ENCODE measurements around the gene ACTR3. TPM values are rescaled to one million over a fixed set of nuclear protein-coding genes. Genes with fewer than 3 reads are reported as not detected.

ACTR3 gene
- total and polyA plus RNA-seq, 2 of the 4 experiments (the other 2 are of a cell fraction), result 246 to 307 TPM

- Histone ChIP-seq H3K9me3 (ENCODE audit: control insufficient read depth, insufficient read depth, low read length) (no peaks in the 10 kb centered on the region), H3K14ac (replicated peaks; ENCODE audit: low read depth, low read length) (no peak overlapping the region), H3K4me3 (ENCODE audit: insufficient read depth, low read depth, low read length) (no peak overlapping the region), H3K4me1 (ENCODE audit: control insufficient read depth, insufficient read depth, low read length) (peaks cover 21% of the 10 kb centered on the region), H3K56ac (ENCODE audit: extremely low read depth, insufficient read depth, low read length) (no peak overlapping the region), H4K91ac (ENCODE audit: insufficient read depth, low read depth, low read length) (no peak overlapping the region), H3K27me3 (ENCODE audit: control insufficient read depth, insufficient read depth, low read length) (no peaks in the 10 kb centered on the region), H2AFZ (replicated peaks; ENCODE audit: low read length, poor library complexity) (no peak overlapping the region), H3K4ac (ENCODE audit: low read depth, low read length) (no peak overlapping the region), H2BK15ac (ENCODE audit: low read depth, low read length) (no peak overlapping the region), H3K23ac (ENCODE audit: low read depth, low read length) (no peak overlapping the region), H4K20me1 (ENCODE audit: insufficient read depth, low read length) (peaks cover 99% of the 10 kb centered on the region), H3K9ac (ENCODE audit: low read depth, low read length) (no peak overlapping the region), H3K4me2 (ENCODE audit: low read depth, low read length) (no peak overlapping the region; the same call in 1 of the 2 replicates), H3K27ac (ENCODE audit: insufficient read depth, low read length) (no peak overlapping the region), H2BK120ac (ENCODE audit: low read depth, low read length) (no peak overlapping the region), H4K8ac (ENCODE audit: low read depth in 2 of 2, low read length in 2 of 2) (no peak overlapping the region), H3K79me1 (ENCODE audit: low read depth in 1 of 2, low read length in 2 of 2) (peaks cover 0 to 20% of the 10 kb centered on the region in 2 experiments; a peak in 2 of 4 replicates), H3K9me1 (ENCODE audit: insufficient read depth, low read length) (peaks cover 16% of the 10 kb centered on the region), H2BK5ac (ENCODE audit: low read depth, low read length, poor library complexity, severe bottlenecking) (no peak overlapping the region), H2AK5ac (ENCODE audit: low read depth, low read length) (no peak overlapping the region), H3K36me3 (ENCODE audit: control insufficient read depth, insufficient read depth, low read length) (peaks cover 8% of the 10 kb centered on the region), H2BK20ac (ENCODE audit: low read depth, low read length) (no peak overlapping the region), H2AK9ac (replicated peaks; ENCODE audit: low read depth, low read length, poor library complexity) (no peak overlapping the region), H3K18ac (ENCODE audit: low read depth, low read length) (no peak overlapping the region), H4K5ac (ENCODE audit: low read depth, low read length) (no peak overlapping the region)
- CTCF ChIA-PET, result interaction anchor here (0.6 kb wide), 2 partner anchors 12 to 78 kb away, joined by 3 read pairs; no protein-coding TSS in a partner anchor
- in situ Hi-C loops (cut with MboI; ENCODE audit: low sequenced_read_pairs) (no loop called here), intact Hi-C loops (cut with micrococcal nuclease) (loop anchor here (2.0 kb wide), 1 partner anchor 18 kb away; no protein-coding TSS in a partner anchor), dilution Hi-C loops (cut with HindIII; ENCODE audit: low sequenced_read_pairs, unreplicated experiment) (no loop called here)
- POLR2A ChIA-PET (ENCODE audit: unreplicated experiment), result no interaction called here
- no TSS peak for BruUV-seq (replicated peaks)
- TF ChIP-seq CEBPB (IDR thresholded peaks at IDR 0.05; ENCODE audit: low read depth, low read length) (no peak), USF2 (IDR thresholded peaks at IDR 0.05; ENCODE audit: low read depth, low read length) (no peak), MAFK (IDR thresholded peaks at IDR 0.05; ENCODE audit: low read depth, low read length) (no peak), CTCF (conservative IDR thresholded peaks at IDR 0.05; ENCODE audit: low read depth, low read length) (no peak), SMC3 (IDR thresholded peaks at IDR 0.05; ENCODE audit: low read depth, low read length) (no peak), NFE2L2 (IDR thresholded peaks at IDR 0.05; ENCODE audit: low read depth, low read length) (no peak), RAD21 (IDR thresholded peaks at IDR 0.05; ENCODE audit: low read length) (no peak), RCOR1 (IDR thresholded peaks at IDR 0.05; ENCODE audit: insufficient replicate concordance, low read length) (no peak), FOS (IDR thresholded peaks at IDR 0.05; ENCODE audit: low read depth, low read length) (no peak), CHD1 (IDR thresholded peaks at IDR 0.05; ENCODE audit: low read depth, low read length) (no peak), MXI1 (IDR thresholded peaks at IDR 0.05; ENCODE audit: borderline replicate concordance, low read depth, low read length) (no peak), MAZ (IDR thresholded peaks at IDR 0.05; ENCODE audit: borderline replicate concordance, low read depth, low read length) (no peak), POLR2A (IDR thresholded peaks at IDR 0.05; ENCODE audit: low read depth, low read length) (no peak), RFX5 (IDR thresholded peaks at IDR 0.05; ENCODE audit: low read depth, low read length) (no peak), ELK1 (IDR thresholded peaks at IDR 0.05; ENCODE audit: borderline replicate concordance, low read depth, low read length) (no peak), BHLHE40 (IDR thresholded peaks at IDR 0.05; ENCODE audit: low read depth, low read length) (no peak)
- DNase-seq (no peak), ATAC-seq (ENCODE audit: low read depth) (no peak)
Measured at GRCh38 chr2:113899166-113899565, 9.3 kb downstream of the ACTR3 start.
